Measurements from ENCODE around the gene TAS2R46. TPM values are rescaled to one million over a fixed set of nuclear protein-coding genes. Genes with fewer than 3 reads are reported as not detected.

Gene TAS2R46
- total RNA-seq, 1 donor from 2014 or later = 2.1 TPM

- Histone ChIP-seq H3K4me3 (ENCODE audit: low read depth, low read length) (no peak overlapping the region), H3K27me3 (ENCODE audit: control insufficient read depth, insufficient read depth, low read length) (no peaks in the 10 kb centered on the region), H3K36me3 (ENCODE audit: control insufficient read depth, insufficient read depth, low read length) (no peaks in the 10 kb centered on the region)
- TF ChIP-seq CTCF (IDR thresholded peaks at IDR 0.05; ENCODE audit: insufficient read depth, low read length, severe bottlenecking) = no peak
- DNase-seq (ENCODE audit: low read depth) = no peak
- FAIRE-seq = no peak
Measured at GRCh38 chr12:11026118-11026517, 36.0 kb downstream of the TAS2R46 start.

- DNase-seq (ENCODE audit: low read depth) (no peak), FAIRE-seq (no peak)
- H3K4me3 ChIP-seq (ENCODE audit: low read depth, low read length) = no peak overlapping the region
- TF ChIP-seq CTCF (IDR thresholded peaks at IDR 0.05; ENCODE audit: insufficient read depth, low read length, severe bottlenecking) = no peak
- H3K36me3 ChIP-seq (ENCODE audit: control insufficient read depth, insufficient read depth, low read length) = no peaks in the 10 kb centered on the region
- no peaks in the 10 kb centered on the region for H3K27me3 ChIP-seq (ENCODE audit: control insufficient read depth, insufficient read depth, low read length)
Measured at GRCh38 chr12:11023387-11023786, 38.7 kb downstream of the TAS2R46 start.

GRCh38 chr12:11022520-11022919 is 39.6 kb downstream of the TAS2R46 start, which contains the start of gene TAS2R19:
Gene TAS2R19 (minus strand): TSS chr12:11022620. CDS start chr12:11022571, 49 bp downstream.
- H3K36me3 ChIP-seq (ENCODE audit: control insufficient read depth, insufficient read depth, low read length) = no peaks in the 10 kb centered on the region
- DNase-seq (ENCODE audit: low read depth) = no peak
- TF ChIP-seq CTCF (IDR thresholded peaks at IDR 0.05; ENCODE audit: insufficient read depth, low read length, severe bottlenecking) = no peak
- no peak for FAIRE-seq
- no peaks in the 10 kb centered on the region for H3K27me3 ChIP-seq (ENCODE audit: control insufficient read depth, insufficient read depth, low read length)
- no peak within 1 kb of the TSS for H3K4me3 ChIP-seq (ENCODE audit: low read depth, low read length)

GRCh38 chr12:11016937-11017336 is 45.2 kb downstream of the TAS2R46 start:
- no peaks in the 10 kb centered on the region for H3K27me3 ChIP-seq (ENCODE audit: control insufficient read depth, insufficient read depth, low read length)
- no peaks in the 10 kb centered on the region for H3K36me3 ChIP-seq (ENCODE audit: control insufficient read depth, insufficient read depth, low read length)
- DNase-seq (ENCODE audit: low read depth) (no peak), FAIRE-seq (no peak)
- no peak for TF ChIP-seq CTCF (IDR thresholded peaks at IDR 0.05; ENCODE audit: insufficient read depth, low read length, severe bottlenecking)
- no peak overlapping the region for H3K4me3 ChIP-seq (ENCODE audit: low read depth, low read length)

GRCh38 chr12:11015775-11016430 is 46.2 kb downstream of the TAS2R46 start:
- DNase-seq (ENCODE audit: low read depth) = no peak
- Histone ChIP-seq H3K27me3 (ENCODE audit: control insufficient read depth, insufficient read depth, low read length) (no peaks in the 10 kb centered on the region), H3K36me3 (ENCODE audit: control insufficient read depth, insufficient read depth, low read length) (no peaks in the 10 kb centered on the region), H3K4me3 (ENCODE audit: low read depth, low read length) (no peak overlapping the region)
- TF ChIP-seq CTCF (IDR thresholded peaks at IDR 0.05; ENCODE audit: insufficient read depth, low read length, severe bottlenecking) = no peak
- no peak for FAIRE-seq

- no peak overlapping the region for H3K4me3 ChIP-seq (ENCODE audit: low read depth, low read length)
- H3K27me3 ChIP-seq (ENCODE audit: control insufficient read depth, insufficient read depth, low read length) = no peaks in the 10 kb centered on the region
- no peak for TF ChIP-seq CTCF (IDR thresholded peaks at IDR 0.05; ENCODE audit: insufficient read depth, low read length, severe bottlenecking)
- no peaks in the 10 kb centered on the region for H3K36me3 ChIP-seq (ENCODE audit: control insufficient read depth, insufficient read depth, low read length)
- DNase-seq (ENCODE audit: low read depth) = no peak
- no peak for FAIRE-seq
Measured at GRCh38 chr12:11014234-11014633, 47.9 kb downstream of the TAS2R46 start.
